ENCODE results near the gene COL23A1.

The COL23A1 gene

GRCh38 chr5:178547753-178548415 lies 42.3 kb downstream of the COL23A1 start:
- H3K27ac ChIP-seq = no peak overlapping the region
- DNase-seq (ENCODE audit: low spot score) = no peak
- no peak for TF ChIP-seq CTCF (IDR thresholded peaks at IDR 0.05)
- no peak overlapping the region for H3K4me3 ChIP-seq

- Histone ChIP-seq H3K27ac (no peak overlapping the region), H3K4me3 (no peak overlapping the region)
- DNase-seq (ENCODE audit: low spot score) = no peak
- TF ChIP-seq CTCF (IDR thresholded peaks at IDR 0.05) = no peak
Observed at GRCh38 chr5:178547052-178547666, 43.0 kb downstream of the COL23A1 start.

GRCh38 chr5:178546675-178547033 lies 43.5 kb downstream of the COL23A1 start:
- Histone ChIP-seq H3K27ac (no peak overlapping the region), H3K4me3 (no peak overlapping the region)
- no peak for DNase-seq (ENCODE audit: low spot score)
- TF ChIP-seq CTCF (IDR thresholded peaks at IDR 0.05) = no peak

GRCh38 chr5:178545941-178546674 lies 44.1 kb downstream of the COL23A1 start:
- H3K4me3 ChIP-seq = no peak overlapping the region
- no peak overlapping the region for H3K27ac ChIP-seq
- TF ChIP-seq CTCF (IDR thresholded peaks at IDR 0.05) = no peak
- no peak for DNase-seq (ENCODE audit: low spot score)

- H3K4me3 ChIP-seq = no peak overlapping the region
- H3K27ac ChIP-seq = no peak overlapping the region
- no peak for TF ChIP-seq CTCF (IDR thresholded peaks at IDR 0.05)
- no peak for DNase-seq (ENCODE audit: low spot score)
Observed at GRCh38 chr5:178545176-178545575, 45.0 kb downstream of the COL23A1 start.

- Histone ChIP-seq H3K27ac (no peak overlapping the region), H3K4me3 (no peak overlapping the region)
- TF ChIP-seq CTCF (IDR thresholded peaks at IDR 0.05) = no peak
- DNase-seq (ENCODE audit: low spot score) = no peak
Observed at GRCh38 chr5:178544166-178544834, 45.9 kb downstream of the COL23A1 start.
